Endothelial cell of umbilical vein (primary cell): ENCODE results near the gene C19orf25. TPM values are rescaled to one million over a fixed set of nuclear protein-coding genes. Genes with fewer than 3 reads are reported as not detected.

Experiments
- BruUV-seq: library from RNA; stranded (reverse); fragments of 400-500 nt; replicated peaks from 2 replicates; lab custom pipeline; 2021; lab: Mats Ljungman, UMichigan
- CTCF ChIA-PET: fragments of 300-600, 350-600 bp; sonication (Branson Sonifier 250); formaldehyde crosslinking; loops from one replicate; lab custom pipeline; 2021; ENCODE audit warnings: antibody characterized with exemption, inconsistent platforms; lab: Charles Lee
- POLR2A ChIA-PET: fragments of 300-600, 350-600 bp; sonication (Branson Sonifier 250); formaldehyde crosslinking; loops from one replicate; lab custom pipeline; 2021; ENCODE audit warnings: antibody characterized with exemption, inconsistent platforms; lab: Charles Lee
- DNase-seq: peaks from one replicate; pipeline ENCODE4 v3.0.0-alpha.2; 2011; ENCODE audit warnings: low read depth, low spot score
- FAIRE-seq: peaks from 2 replicates; lab custom pipeline; 2011; peaks lifted over from hg19 to GRCh38; lab: Jason Lieb, UNC
- H2AFZ ChIP-seq: 2 replicates; pipeline ENCODE4 v1.6.0; 2012; ENCODE audit warnings: low read depth, low read length, control low read depth, inconsistent platforms
- H3K27ac ChIP-seq: 2 replicates; pipeline ENCODE4 v1.5.1; 2011; ENCODE audit warnings: low read depth, mild to moderate bottlenecking, control low read depth, low read length, moderate library complexity; ENCODE audit not compliant: insufficient read depth
- H3K27me3 ChIP-seq, 2 experiments: 2 replicates each; pipeline versions ENCODE4 v1.6.0 to v1.6.1; 2011; ENCODE audit warnings: low read length in 2 of 2, mixed read lengths in 1 of 2; ENCODE audit not compliant: control insufficient read depth in 2 of 2, insufficient read depth in 2 of 2
- H3K36me3 ChIP-seq, 2 experiments: 2 replicates in 1 of 2; 3 replicates in 1 of 2; pipeline ENCODE4 v1.5.1; 2011; ENCODE audit warnings: low read length in 2 of 2, mild to moderate bottlenecking in 1 of 2, moderate library complexity in 1 of 2; ENCODE audit not compliant: control insufficient read depth in 2 of 2, insufficient read depth in 2 of 2; ENCODE audit errors: extremely low read depth in 1 of 2
- H3K4me1 ChIP-seq: 3 replicates; pipeline ENCODE4 v1.5.1; 2011; ENCODE audit warnings: mild to moderate bottlenecking, low read length; ENCODE audit not compliant: control insufficient read depth, insufficient read depth; ENCODE audit errors: extremely low read depth
- H3K4me2 ChIP-seq: 2 replicates; pipeline ENCODE4 v1.6.1; 2011; ENCODE audit warnings: low read length, control low read depth, mixed read lengths; ENCODE audit not compliant: insufficient read depth
- H3K4me3 ChIP-seq, 3 experiments: fragments of 200-600 bp in 1 of 3; sonication (generic), shearing (Covaris generic) in 1 of 3; replicated peaks in 1 of 3; 2 replicates each; pipeline ENCODE4 v1.5.1; 2011 to 2016; ENCODE audit warnings: control low read depth in 3 of 3, low read length in 3 of 3, mild to moderate bottlenecking in 2 of 3, inconsistent platforms in 1 of 3, low read depth in 1 of 3, moderate library complexity in 1 of 3; ENCODE audit not compliant: insufficient read depth in 1 of 3
- H3K79me2 ChIP-seq: 2 replicates; pipeline ENCODE4 v1.6.0; 2012; ENCODE audit warnings: low read length, inconsistent platforms; ENCODE audit not compliant: control insufficient read depth, insufficient read depth
- H3K9ac ChIP-seq: replicated peaks from 2 replicates; pipeline ENCODE3; 2011; ENCODE audit warnings: low read length, control low read depth; ENCODE audit not compliant: insufficient read depth; ENCODE audit errors: extremely low read depth
- H3K9me1 ChIP-seq: replicated peaks from 3 replicates; pipeline ENCODE4 v1.6.0; 2011; ENCODE audit warnings: mild to moderate bottlenecking, low read length; ENCODE audit not compliant: control insufficient read depth, insufficient read depth; ENCODE audit errors: extremely low read depth
- H3K9me3 ChIP-seq: replicated peaks from 2 replicates; pipeline ENCODE4 v1.5.1; 2012; ENCODE audit warnings: low read length, inconsistent platforms; ENCODE audit not compliant: control insufficient read depth, insufficient read depth
- H4K20me1 ChIP-seq: replicated peaks from 2 replicates; pipeline ENCODE3; 2011; ENCODE audit warnings: mild to moderate bottlenecking, low read length; ENCODE audit not compliant: control insufficient read depth, insufficient read depth; ENCODE audit errors: extremely low read depth
- CTCF ChIP-seq, 2 donors: IDR thresholded peaks; 1 replicate in 1 of 2; 2 replicates in 1 of 2; pipeline ENCODE4 v1.5.1; 2011; ENCODE audit warnings: low read length in 2 of 2, mild to moderate bottlenecking in 2 of 2, moderate library complexity in 2 of 2, control low read depth in 1 of 2, inconsistent platforms in 1 of 2, low read depth in 1 of 2; ENCODE audit not compliant: insufficient read depth in 1 of 2; ENCODE audit errors: extremely low read depth in 1 of 2
- EZH2 ChIP-seq: IDR thresholded peaks from 2 replicates; pipeline ENCODE4 v1.6.1; 2012; ENCODE audit warnings: borderline replicate concordance, low read depth, mild to moderate bottlenecking, moderate library complexity, low read length, inconsistent platforms; ENCODE audit not compliant: severe bottlenecking
- FOS ChIP-seq: IDR thresholded peaks from 2 replicates; pipeline ENCODE4 v1.6.1; 2011; ENCODE audit warnings: mild to moderate bottlenecking, low read length, moderate library complexity, borderline replicate concordance; ENCODE audit not compliant: insufficient read depth
- GATA2 ChIP-seq: IDR thresholded peaks from 2 replicates; pipeline ENCODE4 v1.7.0; 2011; ENCODE audit warnings: low read depth, mild to moderate bottlenecking, moderate library complexity, mixed read lengths, low read length; ENCODE audit not compliant: insufficient read length, insufficient read depth
- JUN ChIP-seq: IDR thresholded peaks from 2 replicates; pipeline ENCODE4 v1.6.1; 2011; ENCODE audit warnings: borderline replicate concordance, low read depth; ENCODE audit not compliant: insufficient read length, insufficient read depth
- MAX ChIP-seq: IDR thresholded peaks from 2 replicates; pipeline ENCODE4 v1.6.1; 2011; ENCODE audit not compliant: insufficient read depth, insufficient read length
- MYC ChIP-seq: IDR thresholded peaks from one replicate; pipeline ENCODE4 v1.6.1; 2011; ENCODE audit warnings: mild to moderate bottlenecking, low read depth, low read length
- POLR2A ChIP-seq: IDR thresholded peaks from 2 replicates; pipeline ENCODE4 v1.6.1; 2012; ENCODE audit warnings: low read depth, mild to moderate bottlenecking, control low read depth, low read length
- POLR2AphosphoS5 ChIP-seq: IDR thresholded peaks from 2 replicates; pipeline ENCODE4 v1.6.1; 2012; ENCODE audit warnings: low read depth, mild to moderate bottlenecking, control low read depth, low read length, moderate library complexity; ENCODE audit not compliant: insufficient read depth
- dilution Hi-C: fragments of 300-500 bp; cut with MboI; formaldehyde crosslinking; loops from one replicate; pipeline ENCODE4 v1.15.0; 2019; ENCODE audit warnings: low sequenced_read_pairs; ENCODE audit not compliant: extremely low pct_ligation_motif_present
- intact Hi-C: fragments of 100-400 bp; cut with micrococcal nuclease; formaldehyde crosslinking; loops from one replicate; pipeline ENCODE4 v1.10.0; 2022
- polyA plus RNA-seq, 4 experiments: library from polyadenylated mRNA; depleted of rRNA in 3 of 4; stranded (reverse) in 3 of 4; unstranded in 1 of 4; fragments of >200 nt; gene quantifications; 2 replicates each; pipeline versions ENCODE4 v1.2.1 to v1.2.3, GENCODE V29; 2011 to 2012; ENCODE audit warnings: missing spikeins in 1 of 4
- total RNA-seq: library from RNA; stranded (reverse); gene quantifications from 2 replicates; pipeline ENCODE4 v1.2.3, GENCODE V29; 2021

The C19orf25 gene
- total and polyA plus RNA-seq, 2 donors (not counting 3 experiments of a cell fraction or from before 2014, with no cell fraction given), result 28.0 to 34.6 TPM

- intact Hi-C loops, result no loop called here
Observed at GRCh38 chr19:1425102-1425837, 53.7 kb downstream of the C19orf25 start.

More at GRCh38 chr19:1425102-1425837, 53.7 kb downstream of the C19orf25 start:
- H3K36me3 ChIP-seq, result peaks cover 23 to 70% of the 10 kb centered on the region in 2 experiments
- no peak overlapping the region for H2AFZ ChIP-seq
- H3K4me1 ChIP-seq, result no peaks in the 10 kb centered on the region
- no peaks in the 10 kb centered on the region for H3K9me1 ChIP-seq
- dilution Hi-C loops, result no loop called here
- ChIA-PET CTCF (no interaction called here), POLR2A (no interaction called here)
- H3K9ac ChIP-seq, result no peak overlapping the region
- no peak for TF ChIP-seq GATA2
- TF ChIP-seq EZH2, result no peak
- TF ChIP-seq CTCF (IDR thresholded peaks at IDR 0.05; ENCODE audit: extremely low read depth in 1 of 2, insufficient read depth in 1 of 2, low read depth in 1 of 2, low read length in 2 of 2), result no peak
- no peak for TF ChIP-seq POLR2A
- TF ChIP-seq MYC, result no peak
- no peak for TF ChIP-seq JUN
- TF ChIP-seq MAX, result no peak
- TF ChIP-seq POLR2AphosphoS5, result no peak
- TF ChIP-seq FOS, result no peak
- peaks cover 2% of the 10 kb centered on the region for H4K20me1 ChIP-seq
- H3K27ac ChIP-seq, result no peak overlapping the region
- H3K9me3 ChIP-seq, result no peaks in the 10 kb centered on the region
- no peak overlapping the region for H3K4me3 ChIP-seq
- no peaks in the 10 kb centered on the region for H3K27me3 ChIP-seq
- BruUV-seq, result no TSS peak
- H3K4me2 ChIP-seq, result no peak overlapping the region
- FAIRE-seq, result no peak
- H3K79me2 ChIP-seq, result peaks cover 35% of the 10 kb centered on the region
- no peak for DNase-seq
